DMS 273 (cell line): ENCODE measurements around the gene TEX44.

Source experiments
- DNase-seq: peaks from one replicate; lab custom pipeline; 2025; ENCODE audit not compliant: unreplicated experiment; lab: John Stamatoyannopoulos, UW

Gene TEX44

DNA sequence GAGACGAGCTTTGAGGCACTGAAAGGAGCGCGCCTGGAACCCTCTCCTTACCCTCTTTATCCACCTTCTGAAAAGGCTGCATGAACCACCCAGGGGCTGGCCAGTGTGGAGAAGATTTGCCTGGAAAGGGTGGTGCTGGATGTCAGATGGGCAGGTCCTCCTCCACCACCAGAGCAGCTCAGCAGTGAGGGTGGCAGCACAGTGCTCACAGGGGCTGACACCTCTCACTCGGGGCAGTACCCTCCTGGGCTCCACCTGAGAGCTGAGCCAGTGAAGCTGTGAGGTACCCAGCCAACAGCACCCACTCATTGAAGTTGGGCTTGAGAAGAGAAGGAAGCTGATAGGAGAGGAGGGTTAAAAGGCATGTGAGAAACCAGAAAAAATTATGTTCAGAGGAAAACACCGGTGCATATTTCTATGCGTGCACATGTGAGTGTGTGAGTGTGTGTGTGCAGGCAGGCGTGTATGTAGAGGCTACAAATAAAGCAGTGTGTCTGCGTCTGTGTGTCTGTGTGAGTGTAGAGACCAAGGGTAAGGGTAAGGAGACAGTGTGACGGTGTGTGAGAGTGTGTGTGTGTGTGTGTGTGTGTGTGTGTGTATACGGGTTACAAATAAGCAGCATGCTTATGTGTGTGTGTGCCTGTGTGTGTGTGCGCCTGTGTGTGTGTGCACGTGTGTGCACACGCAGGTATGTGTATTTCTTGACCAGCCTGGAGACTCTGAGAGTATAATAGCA, 40.7 kb downstream of the TEX44 start:
- no peak for DNase-seq

- DNase-seq = no peak
Measured at GRCh38 chr2:231634412-231634811, 41.7 kb downstream of the TEX44 start.

DNA sequence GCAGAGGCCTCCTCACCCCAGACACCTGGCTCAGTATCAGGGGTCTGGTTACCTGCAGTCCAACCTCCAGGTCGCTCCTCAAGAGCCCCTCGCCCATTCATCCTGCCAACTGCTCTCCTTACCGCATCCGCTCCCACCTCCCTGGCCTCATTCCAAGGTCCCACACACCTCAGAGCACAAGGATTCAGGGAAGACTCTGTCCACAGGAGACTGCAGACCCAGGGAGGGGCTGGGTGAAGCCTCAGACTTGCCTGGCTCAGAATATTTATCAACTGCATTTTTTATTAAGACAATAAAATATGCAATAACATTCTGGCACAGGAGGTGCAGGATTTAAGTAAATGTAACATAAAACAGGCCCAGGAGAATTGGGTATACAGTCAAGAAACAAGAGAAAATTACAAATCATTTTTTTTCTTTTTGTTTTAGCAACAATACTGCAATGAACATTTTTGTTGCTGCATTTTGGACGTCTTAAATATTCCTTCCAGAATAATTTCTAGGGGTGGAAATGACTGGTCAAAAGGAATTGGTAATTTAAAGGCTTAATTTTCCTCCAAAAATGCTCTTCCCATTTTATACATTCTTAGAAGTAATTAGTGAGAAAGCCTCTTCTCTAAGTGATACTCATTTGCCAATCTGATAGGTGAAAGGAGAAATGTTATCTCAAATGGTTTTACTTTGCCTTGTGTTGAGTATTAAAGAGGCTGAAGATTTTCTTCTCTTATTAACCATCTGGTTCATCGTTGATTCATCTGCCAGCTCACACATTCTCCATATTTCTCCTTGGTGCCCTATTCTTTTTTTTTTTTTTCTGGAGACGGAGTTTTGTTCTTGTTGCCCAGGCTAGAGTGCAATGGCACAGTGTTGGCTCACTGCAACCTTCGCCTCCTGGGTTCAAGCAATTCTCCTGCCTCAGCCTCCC, 42.5 kb downstream of the TEX44 start:
- DNase-seq = peak; percentile 27

DNA sequence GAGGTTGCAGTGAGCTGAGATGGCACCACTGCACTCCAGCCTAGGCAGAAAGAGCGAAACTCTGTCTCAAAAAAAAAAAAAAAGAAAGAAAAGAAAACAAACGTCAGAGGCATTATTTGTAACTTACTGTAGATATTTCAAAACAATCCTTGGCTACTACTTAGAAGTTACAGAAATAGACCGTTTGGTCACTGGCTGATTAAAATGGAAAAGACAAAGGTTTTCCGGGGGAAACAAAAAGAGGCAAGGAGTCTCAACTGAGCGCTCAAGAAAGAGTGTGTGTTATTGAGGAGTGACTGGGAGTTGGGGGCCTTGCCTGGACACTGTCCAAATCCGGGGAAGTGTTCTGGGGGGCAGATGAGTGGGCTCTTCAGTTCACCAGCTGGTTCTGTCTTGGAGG, 47.6 kb downstream of the TEX44 start:
- DNase-seq = no peak

- peak; percentile 61 for DNase-seq
Measured at GRCh38 chr2:231640641-231641111, 48.0 kb downstream of the TEX44 start.

DNA sequence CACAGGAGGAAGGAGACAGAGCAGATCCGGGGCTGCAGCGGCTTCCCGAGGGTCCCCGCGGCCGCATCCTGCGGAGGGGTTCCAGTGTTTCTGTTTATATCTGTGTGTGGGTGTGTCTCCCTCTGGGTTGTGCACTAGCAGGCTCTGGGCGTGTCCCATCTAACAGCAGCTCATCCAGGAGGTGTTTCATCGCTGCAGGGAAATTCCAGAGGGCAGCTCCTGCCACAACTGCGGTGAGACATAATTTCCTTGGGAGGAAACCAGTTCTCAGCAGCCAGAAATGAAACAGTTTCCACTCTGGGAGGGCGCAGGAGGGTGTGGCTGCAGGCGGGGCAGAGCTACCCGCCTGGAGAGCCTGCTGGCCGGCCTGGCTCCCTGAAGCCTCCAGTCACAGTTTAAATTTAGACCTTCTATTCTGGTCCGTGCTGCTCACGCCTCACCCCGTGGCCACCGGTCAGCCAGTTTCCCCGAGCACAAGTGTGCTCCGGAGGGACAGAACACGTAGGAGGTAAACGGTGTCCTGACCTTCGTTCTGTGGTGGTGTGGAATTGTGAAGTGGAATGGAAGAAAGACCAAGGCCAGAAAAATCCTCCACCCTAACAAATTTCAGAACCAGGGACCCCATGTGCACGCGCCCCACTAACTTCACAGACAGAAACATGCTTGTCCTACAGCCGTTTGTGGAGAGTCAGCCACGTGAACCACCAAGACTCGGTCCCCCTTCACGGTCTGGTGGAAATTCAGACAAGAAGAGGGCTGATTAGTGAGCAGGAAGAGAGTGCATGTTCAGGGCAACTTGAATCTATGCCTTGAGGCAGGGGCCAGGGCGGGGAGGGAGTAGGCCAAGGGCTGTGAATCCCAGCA, 50.2 kb downstream of the TEX44 start:
- peak; percentile 28 for DNase-seq

- no peak for DNase-seq
Measured at GRCh38 chr2:231643495-231643888, 50.8 kb downstream of the TEX44 start.
